SK-N-DZ (cell line): ENCODE data around the gene IRF2.
A peak's percentile ranks its signal among the peaks of the same experiment; 100 is the strongest.
"Not testable (repeated sequence)": the region's sequence is repeated elsewhere in the genome, so short reads cannot be mapped to it uniquely, and the experiment has no call there.

ENCODE experiments used
- DNase-seq: peaks from one replicate; pipeline ENCODE4 v3.0.0-alpha.2; 2015; ENCODE audit warnings: low spot score
- small RNA-seq, 2 experiments: library from RNA; depleted of rRNA; stranded (forward); fragments of <200 nt; gene quantifications; one replicate each; pipeline ENCODE3, GENCODE V24; 2014

IRF2 gene

DNA sequence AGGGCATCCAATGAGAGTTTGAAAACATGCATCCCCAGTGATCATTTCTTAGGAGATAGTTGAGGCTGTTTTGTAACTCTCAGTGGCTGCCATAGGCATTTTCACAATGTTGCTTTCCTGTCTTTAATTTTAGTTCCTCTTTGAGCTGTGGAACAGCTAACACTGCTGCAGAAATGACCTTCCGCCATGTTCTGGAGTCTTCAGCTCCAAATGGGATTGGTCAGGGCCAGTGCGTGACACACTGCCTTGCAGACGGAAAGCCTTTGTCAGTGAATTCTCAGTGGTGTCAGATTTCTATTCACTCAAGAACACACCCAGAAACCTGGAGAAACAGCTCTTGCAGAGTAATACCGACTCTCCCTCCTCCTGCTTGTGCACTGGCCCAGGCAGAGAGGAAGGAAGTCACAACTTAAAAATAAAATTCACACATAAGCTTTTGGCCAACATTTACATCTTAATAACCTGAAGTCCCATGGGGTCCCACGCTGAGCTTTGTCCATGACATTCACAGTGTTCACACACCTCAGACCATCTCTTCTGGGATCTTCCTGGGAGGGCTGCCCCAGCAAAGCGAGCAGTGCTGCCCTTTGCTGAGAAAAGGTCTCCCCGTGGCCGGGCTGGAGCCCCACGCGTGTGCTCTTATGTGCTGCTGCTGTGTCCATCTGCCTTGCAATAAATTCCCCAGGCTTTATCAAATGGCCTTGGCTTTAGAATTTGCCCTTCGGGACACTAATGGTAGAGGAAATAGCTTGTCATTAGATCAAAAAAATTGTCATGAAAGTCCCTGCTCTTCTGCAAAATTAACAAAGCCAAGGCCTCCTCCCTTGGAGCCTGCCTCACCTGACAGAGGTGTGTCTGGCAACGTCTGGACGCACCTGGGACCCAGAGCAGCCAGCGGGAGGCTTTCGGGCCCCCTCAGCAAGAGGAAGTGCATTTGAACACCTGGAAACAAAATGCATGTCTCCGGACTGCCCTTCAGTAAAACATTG lies 126.8 kb downstream of the IRF2 start:
- DNase-seq: peak; percentile 62

DNA sequence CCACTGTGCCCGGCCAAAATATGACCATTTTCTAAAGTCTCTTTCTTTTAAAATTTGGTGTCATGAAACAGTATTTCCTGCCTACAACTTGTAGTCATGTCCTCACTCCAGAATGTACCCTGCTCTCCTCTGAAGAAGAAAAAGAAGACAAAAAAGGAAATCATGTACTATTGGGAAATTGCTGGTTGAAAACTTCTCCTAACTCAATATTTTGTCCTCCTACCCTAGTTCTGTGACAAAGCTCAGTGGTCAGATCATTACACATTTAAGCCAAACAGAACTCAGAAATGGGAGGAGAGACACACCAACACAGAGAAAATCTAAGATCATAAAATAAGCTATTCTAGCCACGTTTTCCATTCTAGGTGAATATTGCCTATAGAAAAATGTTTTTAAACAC lies 127.7 kb downstream of the IRF2 start:
- DNase-seq: no peak

DNA sequence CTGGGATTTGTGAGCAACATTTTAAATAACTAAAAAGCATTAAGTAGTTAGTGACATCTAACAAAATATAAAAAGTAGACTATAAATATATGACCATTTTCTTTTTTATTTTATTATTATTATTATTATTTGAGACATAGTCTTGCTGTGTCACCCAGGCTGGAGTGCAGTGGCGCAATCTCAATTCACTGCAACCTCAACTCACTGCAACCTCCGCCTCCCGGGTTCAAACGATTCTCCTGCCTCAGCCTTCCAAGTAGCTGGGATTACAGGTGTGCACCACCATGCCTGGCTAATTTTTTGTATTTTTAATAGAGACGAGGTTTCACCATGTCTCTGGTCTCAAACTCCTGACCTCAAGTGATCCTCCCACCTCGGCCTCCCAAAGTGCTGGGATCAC lies 128.1 kb downstream of the IRF2 start:
- DNase-seq: not testable (repeated sequence)

DNA sequence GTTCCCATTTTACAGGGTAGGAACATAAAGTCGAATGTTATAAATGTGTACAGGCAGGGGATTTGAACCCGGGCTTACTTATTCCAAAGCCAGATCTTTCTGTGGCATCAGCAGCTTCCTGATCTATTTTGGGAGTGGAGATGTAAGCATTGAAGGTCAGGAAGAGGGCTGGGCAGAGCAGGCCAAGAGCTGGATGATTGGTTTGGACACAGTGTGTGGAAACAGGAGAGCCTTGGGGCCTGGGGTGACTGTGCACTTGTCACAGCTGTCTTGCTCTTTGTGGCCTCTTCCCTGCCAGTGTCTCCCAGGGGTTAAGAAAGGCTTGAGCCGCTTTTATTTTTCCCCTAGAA lies 128.8 kb downstream of the IRF2 start:
- no peak for DNase-seq

DNA sequence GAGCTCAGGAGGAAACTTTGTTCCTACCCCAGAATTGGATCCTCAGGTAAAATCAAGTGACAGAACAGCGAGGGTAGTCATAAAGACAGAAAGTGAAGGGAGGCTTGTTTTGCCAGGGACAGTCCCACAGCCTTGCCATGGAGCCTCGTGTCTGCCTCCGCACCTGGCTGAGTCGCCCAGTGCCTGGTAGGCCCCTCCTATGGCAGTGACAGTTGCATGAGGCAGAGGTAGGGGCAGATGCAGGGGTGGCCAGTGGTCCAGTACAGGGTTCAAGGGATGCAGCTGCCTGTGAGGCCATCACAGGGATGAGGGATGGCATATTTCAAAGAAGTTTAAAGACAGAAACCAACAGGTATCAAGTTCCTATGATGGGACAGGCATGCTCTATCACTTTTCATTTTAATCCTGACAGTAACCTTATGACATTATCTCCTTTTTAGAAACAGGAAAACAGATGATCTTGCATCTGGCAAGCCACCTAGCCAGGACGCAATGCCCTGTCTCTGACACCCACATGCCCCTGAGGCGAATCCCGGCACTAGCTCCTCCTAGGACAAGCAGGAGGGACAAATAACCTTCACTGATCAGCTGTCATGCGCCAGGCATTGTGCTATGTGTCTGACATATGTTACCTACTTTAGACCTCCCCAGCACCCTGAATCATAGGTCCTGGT lies 129.3 kb downstream of the IRF2 start:
- DNase-seq: no peak

DNA sequence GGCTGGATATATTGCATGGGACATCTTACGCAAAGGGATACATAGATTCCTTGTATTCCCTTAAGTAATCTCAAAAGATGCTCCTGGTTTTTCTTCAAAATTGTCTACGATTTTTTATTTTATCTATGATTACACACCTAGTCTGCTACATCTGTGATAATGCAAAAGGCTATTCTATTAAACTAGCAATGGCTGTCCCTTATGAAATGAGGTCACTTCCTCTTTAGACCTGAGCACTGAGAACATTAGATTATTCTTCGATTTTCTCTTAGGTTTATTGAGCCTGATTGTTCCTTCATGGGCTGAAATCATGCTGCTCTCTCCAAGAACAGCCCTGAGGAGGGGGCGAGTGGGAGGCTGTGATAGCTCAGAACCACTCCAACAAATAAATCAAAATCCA lies 129.9 kb downstream of the IRF2 start:
- no peak for DNase-seq

DNA sequence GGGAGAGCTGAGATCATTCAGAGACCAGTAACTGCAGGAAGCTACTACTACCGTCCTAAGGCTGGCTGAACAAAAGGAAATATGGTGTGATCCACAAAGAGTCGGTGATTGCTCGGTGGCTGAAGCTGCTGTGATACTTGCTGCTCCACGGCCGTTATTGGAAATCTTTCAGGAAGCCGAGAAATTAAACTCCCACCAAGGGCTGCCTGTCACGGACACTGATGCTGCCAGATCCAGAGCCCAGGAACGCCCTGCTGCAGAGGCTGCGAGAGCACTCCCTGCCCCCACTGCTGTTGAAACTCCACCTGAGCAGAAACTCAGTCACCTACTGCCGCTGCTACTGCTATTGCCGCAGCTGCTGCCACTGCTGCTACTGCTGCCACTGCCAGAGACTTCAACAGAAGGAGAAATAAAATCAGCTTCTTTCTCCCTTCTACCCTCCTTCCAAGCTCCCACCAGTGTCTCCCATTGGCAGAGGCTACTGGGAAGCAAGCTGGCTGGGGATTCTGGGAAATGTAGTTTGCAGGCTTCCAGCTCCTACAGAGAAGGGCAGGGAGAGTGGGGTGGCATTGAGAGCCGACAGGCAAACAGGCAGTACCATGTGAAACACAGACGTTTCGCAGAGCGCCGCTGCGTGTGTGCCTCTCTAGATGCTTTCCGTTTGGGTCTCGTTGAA lies 130.7 kb downstream of the IRF2 start:
- peak; percentile 76 for DNase-seq

DNA sequence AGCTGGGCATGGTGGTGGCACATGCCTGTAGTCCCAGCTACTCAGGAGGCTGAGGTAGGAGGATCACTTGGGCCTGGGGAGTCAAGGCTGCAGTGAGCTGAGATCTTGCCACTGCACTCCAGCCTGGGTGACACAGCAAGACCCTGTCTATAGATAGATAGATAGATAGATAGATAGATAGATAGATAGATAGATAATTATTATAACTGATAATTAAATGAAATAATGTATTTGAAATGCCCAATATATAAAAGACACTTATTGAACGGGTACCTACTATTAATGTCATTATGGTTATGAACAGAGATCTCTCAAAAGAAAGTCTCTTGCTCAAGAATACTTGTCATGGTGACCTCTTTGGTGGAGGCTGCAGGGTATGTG lies 131.5 kb downstream of the IRF2 start:
- DNase-seq: not testable (repeated sequence)

DNA sequence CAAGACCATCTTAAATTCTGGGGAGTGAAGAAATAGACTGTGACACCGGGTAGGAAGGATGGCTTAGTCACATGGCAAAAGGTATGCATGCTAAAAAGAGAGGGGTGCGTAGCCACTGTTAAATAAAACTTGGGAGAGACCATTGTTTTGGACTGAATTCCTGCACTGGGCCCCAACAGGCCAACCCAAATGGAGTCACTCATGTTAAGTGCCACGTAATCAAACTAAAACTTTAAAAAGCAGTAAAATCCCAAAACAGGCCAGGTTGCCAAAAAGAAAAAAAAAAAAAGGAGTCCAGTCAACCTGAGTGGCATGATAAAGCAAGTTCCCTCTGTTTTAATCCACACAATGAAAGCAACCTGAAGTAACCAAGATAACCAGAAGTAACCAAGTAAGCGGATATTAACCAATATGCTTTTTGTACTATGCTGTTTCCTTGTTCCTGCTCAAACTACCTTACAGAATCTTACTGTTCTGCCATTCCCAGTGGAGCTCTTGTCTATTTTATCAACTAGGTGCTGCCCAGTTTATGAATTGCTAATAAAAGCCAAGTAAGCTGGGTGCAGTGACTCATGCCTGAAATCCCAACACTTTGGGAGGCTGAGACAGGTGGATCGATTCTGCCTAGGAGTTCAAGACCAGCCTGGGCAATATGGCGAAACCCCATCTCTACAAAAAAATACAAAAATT lies 132.0 kb downstream of the IRF2 start:
- DNase-seq: no peak

DNA sequence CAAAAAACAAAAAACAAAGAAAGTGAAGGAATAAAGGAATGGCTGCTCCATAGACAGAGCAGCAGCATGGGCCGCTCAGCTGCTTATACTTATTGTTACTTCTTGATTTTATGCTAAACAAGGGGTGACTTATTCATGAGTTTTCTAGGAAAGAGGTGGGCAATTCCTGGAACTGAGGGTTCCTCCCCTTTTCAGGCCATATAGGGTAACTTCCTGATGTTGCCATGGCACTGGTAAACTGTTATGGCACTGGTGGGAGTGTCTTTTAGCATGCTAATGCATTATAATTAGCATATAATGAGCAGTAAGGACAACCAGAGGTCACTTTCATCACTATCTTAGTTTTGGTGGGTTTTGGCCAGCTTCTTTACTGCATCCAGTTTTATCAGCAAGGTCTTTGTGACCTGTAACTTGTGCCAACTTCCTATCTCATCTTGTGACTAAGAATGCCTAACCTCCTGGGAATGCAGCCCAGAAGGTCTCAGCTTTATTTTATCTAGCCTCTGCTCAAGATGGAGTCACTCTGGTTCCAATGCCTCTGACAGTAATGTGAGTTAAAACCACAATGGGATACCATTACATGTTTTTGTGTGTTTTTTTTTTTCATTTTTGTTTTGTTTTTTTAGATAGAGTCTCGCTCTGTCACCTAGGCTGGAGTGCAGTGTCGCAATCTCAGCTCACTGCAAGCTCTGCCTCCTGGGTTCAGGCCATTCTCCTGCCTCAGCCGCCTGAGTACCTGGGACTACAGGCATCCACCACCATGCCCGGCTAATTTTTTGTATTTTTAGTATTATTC lies 134.8 kb downstream of the IRF2 start:
- not testable (repeated sequence) for DNase-seq

DNA sequence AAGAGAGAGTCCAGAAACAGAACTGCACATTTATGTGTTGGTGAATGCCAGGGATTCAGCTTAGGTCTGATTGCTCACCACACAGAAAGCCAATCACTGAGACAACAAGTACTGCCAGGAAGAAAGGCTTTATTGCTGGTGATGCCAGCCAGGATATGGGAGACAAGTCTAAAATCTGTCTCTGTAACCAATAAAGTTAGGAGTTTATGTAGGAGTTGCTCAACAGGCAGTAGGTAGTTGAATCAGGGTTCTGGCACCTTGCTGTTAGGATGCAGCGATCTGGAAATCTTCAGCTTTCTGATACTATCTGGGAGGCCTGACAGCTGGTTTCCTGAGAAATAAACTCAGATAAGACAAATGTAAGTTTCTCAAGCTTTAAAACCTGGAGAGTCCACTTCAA lies 136.4 kb downstream of the IRF2 start:
- peak; percentile 12 for DNase-seq

Small RNA genes within 50 kb of the gene (small RNA-seq; reads per million reads assigned to genes)
- gene RF00152: 0 reads per million in 2 experiments
